Hypothalamus (tissue), 51 donors: ENCODE data around the gene ANKRD10.

Source experiments
- DNase-seq, 51 donors: peaks; one replicate each; lab custom pipeline; 2025; lab: John Stamatoyannopoulos, UW

ANKRD10 gene

DNA sequence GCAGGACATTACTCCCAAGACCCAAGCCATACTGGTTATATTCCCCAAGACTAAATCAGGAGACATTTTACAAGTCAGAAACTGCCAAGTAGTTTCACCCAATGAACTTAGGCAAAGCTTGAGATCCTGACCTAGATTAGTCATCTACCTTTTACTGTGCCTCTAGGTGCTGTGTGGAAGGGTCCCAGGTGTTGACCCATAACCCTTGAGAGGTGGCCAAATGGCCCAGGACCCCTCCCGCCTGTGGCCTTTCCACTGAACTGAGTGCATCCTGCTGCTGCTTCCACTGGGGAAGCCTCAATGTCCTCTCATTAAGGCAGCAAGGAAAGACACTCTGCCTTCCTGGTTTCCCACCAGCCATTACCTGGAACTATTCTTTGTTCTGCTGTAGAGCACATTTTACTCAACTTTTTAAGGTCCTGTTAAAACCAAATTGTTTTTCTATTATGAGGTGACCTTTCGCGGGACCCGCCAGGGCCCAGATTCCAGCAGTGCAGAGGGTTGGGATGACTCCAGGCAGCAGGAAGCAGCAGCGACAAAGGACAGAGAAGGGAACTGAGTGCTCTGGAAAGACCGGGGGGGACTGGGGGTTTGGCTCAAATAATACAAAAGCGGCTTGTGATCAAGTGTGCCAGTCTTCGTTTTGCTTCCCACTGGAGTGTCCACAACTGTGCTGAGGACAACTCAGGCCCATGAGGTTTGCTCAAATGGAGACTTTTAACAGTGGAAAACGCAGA, 27.1 kb downstream of the ANKRD10 start:
- peak in 29 of 51 donors; percentile 13 to 75 (median 42) for DNase-seq

DNA sequence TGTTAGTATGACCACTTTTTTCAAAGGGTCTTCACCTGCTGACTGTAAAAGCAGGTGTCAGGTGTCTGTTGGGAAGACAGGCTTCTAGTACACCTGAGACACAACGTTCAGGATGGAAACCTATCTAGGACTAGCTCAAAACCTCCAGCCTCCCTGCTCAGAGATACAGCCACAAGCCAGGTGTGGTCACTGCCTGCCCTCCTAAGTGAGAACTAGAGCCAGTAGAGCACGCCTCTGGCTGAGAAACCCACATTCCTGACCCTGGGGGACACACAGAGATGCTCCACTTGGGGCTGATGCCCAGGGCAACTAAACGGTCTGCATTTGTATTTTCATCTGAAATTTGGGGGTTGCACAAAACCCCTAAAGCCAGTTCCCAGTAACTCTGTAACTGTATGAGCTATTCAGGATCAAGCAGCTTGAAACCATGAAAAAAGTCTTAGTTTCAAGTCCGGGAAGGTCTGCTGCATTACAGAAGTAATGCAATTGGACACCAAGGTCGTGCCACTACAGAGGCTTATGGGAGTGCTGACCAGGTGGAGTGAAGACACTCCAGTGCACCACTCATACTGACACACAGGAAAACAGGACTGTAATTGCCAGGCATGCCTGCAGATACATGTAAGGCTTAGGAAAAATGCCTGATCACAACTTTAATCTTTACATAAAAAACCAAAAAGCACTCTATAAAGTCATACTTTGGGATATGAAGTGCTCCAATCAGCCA, 27.8 kb downstream of the ANKRD10 start:
- no peak for DNase-seq

- DNase-seq: no peak
Observed at GRCh38 chr13:110885966-110886869, 28.7 kb downstream of the ANKRD10 start.

- DNase-seq: no peak
Observed at GRCh38 chr13:110885516-110885915, 29.4 kb downstream of the ANKRD10 start.

GRCh38 chr13:110884517-110884916, 30.4 kb downstream of the ANKRD10 start:
- no peak for DNase-seq

GRCh38 chr13:110883542-110883941, 31.3 kb downstream of the ANKRD10 start:
- no peak for DNase-seq

GRCh38 chr13:110882972-110883371, 31.9 kb downstream of the ANKRD10 start:
- no peak for DNase-seq

DNA sequence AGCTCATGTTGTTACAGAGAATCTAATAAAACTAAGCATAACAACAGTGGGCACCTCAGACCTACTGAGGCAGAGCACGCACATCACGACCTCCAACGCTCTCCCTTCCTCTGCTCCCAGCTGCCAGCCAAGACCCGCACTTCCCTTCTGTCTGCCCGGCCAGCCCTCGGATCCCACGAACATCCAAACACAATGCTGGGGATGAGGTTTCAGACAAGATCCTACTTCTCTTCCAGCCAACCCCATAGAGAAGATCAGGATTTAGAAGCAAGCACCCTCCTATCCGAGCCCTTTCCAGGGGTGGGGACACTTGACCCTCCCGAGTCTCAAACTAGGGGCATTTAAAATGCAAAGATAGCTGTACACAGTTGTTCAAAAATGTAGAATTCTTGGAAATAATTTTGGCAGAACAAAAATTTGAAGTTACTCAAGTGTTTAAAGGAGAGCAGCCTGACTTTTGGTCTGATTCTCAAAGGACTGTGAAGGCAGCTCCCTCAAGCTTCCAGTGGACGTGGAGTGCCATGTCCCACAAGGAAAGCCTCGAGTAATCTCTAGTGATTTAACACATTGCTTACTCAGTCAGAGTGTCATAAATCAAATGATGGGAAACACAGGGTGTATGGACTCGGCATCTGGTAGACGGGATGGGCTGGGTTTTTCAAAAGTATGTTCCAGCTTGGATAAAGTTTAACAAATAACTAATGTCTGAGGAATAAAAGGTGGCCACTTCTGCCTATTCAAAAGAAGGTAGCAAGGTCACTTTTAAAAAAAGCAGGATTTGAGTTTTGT, 32.8 kb downstream of the ANKRD10 start:
- no peak for DNase-seq

DNA sequence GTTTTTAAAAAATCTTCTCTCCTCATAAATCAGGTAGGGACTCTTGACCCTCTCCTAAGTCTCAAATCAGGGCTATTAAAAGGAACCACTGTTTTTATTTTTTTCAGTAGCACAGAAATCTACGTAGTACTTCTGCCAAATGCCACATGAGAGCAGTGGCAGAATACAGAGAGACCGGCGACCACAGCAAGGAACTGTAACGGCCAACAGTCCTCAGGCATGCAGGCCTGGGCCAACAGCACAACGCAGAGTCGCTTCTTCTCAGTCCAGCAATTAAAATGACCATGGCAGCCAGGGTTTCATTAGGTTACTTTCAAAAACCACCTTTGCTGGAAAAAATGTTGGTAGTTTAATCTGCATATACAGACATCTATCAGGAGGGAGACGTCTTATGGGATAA, 34.2 kb downstream of the ANKRD10 start:
- DNase-seq: peak in 8 of 51 donors; percentile 5 to 24 (median 14)

DNA sequence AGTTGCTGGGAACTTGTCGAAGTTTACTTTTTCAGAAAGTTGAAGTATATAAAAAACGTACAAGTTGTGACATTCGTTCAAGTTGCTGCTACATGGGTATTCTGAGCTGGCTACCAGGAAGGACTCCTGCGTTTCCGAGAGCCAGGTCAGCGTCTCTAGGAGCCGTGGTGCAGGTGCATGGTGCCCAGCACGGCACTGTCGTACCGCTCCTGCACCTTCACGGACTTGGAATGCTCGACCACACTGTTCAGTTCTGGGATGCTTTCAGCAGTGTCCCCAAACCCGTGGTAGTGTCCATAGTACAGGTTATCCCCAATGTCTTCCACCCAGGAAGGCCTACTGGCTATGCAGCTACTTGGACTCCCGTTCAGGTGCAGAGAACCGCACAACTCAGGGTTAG, 35.4 kb downstream of the ANKRD10 start:
- DNase-seq: no peak

DNA sequence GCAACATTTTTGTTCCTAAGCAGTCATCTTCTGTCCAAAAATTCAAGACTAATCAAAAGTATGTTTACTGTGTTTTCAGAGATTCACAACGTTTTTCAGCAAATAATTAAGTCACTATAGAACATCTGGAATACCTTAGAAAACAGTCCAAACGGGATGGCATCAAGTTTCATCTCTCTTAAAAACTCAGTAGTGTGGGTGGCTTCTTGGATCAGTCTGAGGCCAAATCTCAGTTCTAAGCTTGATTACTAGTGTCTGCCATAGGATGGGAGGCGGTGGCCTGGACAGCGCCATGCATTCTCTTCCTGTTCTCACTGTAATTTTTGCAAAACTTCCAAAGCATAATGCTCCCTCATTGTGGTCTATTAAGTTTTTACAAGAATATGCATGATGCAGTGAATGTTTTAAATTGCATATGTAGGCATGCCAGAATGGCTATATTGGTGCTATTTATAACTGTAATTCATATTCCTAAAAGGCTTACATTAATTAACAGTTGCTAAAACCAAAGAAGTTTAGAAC, 37.1 kb downstream of the ANKRD10 start:
- DNase-seq: no peak

DNA sequence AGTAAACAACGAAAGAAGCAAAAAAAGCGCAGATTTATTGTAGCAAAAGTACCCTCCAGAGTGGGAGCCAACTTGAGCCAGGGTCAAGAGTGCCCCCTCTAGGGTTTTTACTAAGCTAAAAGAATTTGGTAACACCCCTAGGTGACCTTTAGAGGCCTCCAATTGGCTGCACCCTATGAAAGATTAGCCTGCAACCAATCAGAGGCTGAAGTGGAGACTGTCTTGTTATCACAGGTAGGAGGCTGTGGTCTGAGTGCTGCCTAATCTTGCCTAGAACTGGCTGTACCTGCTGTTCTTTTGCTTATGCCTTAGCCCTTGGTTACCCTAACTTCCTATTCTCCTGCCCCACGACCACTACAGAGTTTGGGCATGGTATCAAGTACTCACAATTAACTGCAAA, 38.3 kb downstream of the ANKRD10 start:
- DNase-seq: no peak

DNA sequence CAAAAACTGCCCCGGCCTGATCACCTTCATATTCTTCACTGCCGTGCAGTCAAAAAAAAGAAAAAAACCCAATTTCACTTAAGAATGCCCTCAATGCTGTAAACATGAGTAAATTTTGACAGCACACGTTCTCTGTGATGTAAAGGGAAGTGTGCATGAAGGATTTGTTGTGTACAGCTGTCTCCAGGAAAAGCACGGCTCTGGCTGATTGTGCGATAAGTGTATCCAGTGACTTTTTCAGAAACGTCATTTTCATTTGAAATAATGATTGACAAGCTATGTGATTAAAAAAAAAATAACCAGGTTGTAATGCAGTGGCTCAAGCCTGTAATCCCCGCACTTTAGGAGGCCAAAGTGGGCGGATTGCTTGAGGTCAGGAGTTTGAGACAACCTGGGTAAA, 39.6 kb downstream of the ANKRD10 start:
- DNase-seq: no peak

DNA sequence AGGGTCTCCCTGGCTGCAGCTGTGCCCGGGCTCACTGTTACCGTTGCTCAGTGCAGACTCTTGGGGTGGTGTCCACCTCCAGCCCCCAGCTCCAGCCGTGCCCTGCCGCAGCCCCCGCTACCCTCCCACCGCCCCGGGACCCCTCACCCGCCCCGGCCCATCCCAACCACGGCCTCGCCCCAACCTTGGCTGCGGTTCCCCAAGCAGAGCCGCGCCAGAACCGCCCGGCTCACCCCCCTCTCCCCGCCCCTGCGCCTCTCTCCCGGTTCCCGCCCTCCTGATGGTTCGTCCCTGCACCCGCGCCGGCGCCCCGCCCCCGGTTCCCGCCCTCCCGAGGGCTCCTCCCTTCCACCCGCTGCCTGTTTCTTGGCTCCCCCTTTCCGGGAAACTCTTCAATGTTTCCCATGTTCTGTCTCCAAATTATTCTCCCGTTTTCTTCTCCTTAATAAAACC, 40.3 kb downstream of the ANKRD10 start:
- DNase-seq: peak in 42 of 51 donors; percentile 15 to 85 (median 57)

GRCh38 chr13:110873639-110874507, 41.0 kb downstream of the ANKRD10 start:
- DNase-seq: no peak

DNA sequence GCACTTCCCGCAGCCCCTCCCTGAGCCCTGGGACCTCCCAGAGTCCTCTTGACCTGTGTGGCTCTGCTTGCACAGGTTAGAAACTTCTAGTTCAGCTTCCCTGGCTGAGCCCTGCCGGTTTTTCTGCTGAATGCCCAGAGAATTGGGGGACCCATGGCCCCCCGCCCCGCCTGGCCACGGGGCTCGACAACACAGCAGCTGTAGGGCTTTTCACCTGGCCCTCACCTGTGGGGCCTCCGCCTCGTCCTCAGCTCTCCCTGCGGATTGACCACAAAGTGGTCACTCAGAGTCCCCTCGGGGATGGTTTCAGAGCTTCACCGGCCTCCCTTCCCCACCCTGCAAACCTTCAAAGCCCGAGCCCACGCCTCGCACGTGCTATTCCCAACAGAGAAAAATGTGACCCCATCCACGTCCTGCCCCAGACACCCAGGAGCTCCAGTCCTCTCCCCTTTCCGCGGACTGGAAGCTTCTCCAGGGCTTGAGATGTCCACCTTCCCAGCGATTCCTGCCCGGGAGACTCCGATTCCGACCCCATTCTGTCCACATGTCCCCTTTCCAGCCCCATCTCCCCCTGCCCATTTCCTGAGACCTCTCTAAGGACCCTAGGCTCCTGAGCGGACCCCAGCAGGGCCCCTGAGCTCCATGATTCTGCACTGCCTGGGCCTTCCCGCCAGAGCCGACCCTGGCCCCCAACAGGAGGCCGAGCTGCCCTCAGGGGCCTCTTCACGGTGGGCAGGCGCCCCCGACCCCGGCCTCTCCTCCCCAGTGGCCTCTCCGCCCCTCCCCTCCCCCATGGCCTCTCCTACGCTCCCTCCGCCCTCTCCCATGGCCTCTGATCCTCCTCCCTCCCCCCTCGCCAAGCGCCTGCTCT, 41.9 kb downstream of the ANKRD10 start:
- DNase-seq: no peak

- DNase-seq: no peak
Observed at GRCh38 chr13:110872034-110872767, 42.7 kb downstream of the ANKRD10 start.
